Right kidney (tissue), 1 donor: ENCODE results near the gene CAMTA1.
"Not testable (repeated sequence)": the region's sequence is repeated elsewhere in the genome, so short reads cannot be mapped to it uniquely, and the experiment has no call there.

Experiments
- DNase-seq: peaks from one replicate; pipeline ENCODE4 v3.0.0-alpha.2; 2016

Gene CAMTA1

DNA sequence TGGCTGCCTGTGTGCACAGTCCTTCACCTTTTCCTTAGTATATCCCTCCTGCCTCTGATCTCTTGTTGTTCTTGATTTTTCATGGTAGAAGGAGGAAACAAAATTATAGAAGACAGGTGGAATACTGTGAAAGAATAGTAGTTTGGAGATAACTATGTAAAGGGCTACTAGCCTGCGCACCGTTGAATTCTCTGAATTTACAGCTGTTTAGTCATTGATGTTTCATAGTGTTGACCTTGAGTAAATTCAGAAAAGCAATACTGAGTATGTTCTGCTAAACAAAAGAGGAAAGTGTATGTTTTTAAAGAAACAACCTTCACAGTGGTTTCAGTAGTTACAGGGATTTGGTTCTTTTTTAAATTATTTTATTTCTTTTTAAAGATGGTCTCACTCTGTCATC is 18.1 kb downstream of the CAMTA1 start:
- DNase-seq: no peak

- DNase-seq: no peak
Measured at GRCh38 chr1:6805004-6805416, 19.8 kb downstream of the CAMTA1 start.

DNA sequence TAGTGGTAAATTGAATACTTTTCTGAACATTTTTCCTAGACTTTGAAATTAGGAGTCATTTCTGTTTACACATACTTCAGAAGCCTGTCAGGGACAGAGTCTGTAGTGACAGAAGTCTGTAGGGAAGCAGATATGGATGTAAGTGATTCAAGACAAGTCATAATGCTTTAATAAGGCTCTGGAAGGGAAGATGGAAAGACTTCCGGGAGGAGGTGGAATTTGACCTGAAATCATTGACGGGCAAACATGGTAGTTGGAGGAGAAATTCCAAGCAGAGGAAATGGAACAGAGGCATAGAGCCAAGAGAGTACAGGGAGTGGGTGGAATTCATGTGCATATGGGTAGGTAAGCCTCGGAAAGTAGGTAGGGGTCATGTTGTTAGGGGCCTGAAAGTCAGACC is 22.5 kb downstream of the CAMTA1 start:
- DNase-seq: no peak

GRCh38 chr1:6809461-6809860 is 24.2 kb downstream of the CAMTA1 start:
- no peak for DNase-seq

DNA sequence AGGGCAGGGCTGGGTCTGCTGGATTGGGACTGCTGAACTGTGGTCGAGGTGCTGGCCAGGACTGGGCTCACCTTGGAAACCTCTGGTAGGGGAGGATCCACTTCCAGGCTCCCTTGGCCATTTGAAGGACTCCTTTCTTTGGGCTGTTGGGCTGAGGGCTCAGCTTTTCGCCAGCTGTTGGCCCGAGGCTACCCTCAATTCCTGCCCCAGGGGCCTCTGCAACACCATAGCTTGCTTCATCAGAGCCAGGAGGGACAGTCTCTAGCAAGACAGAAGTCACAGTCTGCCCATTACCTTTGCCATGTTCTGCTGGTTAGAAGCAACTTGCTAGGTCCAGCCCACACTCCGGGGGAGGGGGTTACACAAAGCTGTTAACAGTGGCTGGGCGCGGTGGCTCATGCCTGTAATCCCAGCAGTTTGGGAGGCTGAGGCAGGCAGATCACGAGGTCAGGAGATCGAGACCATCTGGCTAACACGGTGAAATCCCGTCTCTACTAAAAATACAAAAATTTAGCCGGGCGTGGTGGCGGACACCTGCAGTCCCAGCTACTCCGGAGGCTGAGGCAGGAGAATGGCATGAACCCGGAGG is 25.0 kb downstream of the CAMTA1 start:
- DNase-seq: not testable (repeated sequence)

DNA sequence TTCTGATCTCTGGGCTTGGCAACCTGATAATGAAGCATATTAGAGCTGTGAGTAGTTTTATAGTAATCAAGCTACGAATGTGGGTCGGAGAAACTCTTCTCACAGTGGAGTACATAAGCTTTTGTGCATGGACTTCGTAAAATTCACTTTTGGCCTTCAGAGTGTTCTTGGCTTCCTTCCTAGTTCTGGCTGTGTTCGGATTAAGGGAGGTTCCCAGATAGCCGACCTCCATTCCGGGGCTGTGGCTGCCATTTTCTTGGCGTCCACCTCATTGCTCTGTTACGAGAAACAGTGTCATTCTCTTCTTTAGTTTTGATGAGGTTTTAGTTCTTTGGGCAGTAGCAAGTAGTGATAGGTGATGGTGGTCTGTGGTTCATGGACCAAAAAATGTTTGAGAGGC is 26.3 kb downstream of the CAMTA1 start:
- DNase-seq: no peak

DNA sequence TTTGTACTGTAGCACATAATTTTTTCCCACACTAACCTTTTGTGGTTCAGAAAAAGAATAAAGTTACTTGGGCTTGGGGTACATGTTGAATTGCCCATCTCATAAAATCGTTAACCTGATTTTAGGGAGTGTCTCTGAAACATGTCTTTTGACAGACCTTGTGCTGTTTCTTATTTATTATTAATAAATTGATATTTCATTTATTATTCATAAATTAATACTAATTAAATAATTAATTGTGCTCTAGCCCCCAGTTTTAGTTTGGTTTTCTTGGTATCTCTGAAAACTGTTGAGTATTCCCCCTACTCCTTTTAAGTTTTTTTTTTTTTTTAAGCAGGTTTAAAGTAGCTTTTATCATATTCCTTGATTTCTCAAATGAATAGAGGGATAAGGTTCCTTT is 27.9 kb downstream of the CAMTA1 start:
- DNase-seq: no peak

GRCh38 chr1:6815726-6816125 is 30.5 kb downstream of the CAMTA1 start:
- no peak for DNase-seq

GRCh38 chr1:6819246-6820040 is 34.2 kb downstream of the CAMTA1 start:
- no peak for DNase-seq

GRCh38 chr1:6820899-6821298 is 35.6 kb downstream of the CAMTA1 start:
- no peak for DNase-seq

DNA sequence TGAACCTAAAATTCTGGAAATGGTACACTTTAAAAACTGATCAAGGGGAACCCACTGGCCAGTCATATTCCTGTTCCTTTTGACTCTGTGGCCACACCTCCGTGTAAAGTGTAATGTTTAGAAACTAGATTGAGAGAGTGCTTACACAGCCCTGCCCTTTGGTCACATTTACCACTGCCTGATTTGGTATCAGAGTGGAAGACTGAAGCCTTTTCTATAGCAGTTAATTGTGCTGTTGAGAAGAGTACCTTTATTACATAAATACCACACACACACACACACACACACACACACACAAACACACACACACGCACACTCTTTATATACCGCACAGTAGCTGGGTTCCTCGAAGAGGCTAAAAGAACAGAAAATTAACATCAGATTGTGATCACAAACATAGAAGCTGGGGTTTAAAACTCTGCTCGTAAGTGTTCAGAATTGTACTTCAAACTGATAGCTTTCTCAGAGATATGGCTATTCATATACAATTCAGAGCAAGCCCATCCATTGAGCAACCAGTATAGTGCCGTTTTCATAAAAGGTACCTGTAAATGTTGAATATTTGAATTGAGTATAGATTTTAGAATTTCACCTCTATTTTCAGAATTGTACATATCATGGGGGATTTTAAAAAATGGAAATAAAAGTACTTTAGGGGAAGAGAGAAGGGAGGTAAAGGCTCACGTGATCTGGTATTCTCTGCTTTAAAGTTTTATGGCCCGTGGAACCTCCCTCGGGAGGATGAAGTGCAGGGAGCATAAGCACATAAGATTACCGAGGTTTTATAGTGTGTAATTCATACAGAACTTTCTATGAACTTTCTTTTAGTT is 37.5 kb downstream of the CAMTA1 start:
- DNase-seq: peak; percentile 25

GRCh38 chr1:6823793-6824192 is 38.5 kb downstream of the CAMTA1 start:
- DNase-seq: no peak

DNA sequence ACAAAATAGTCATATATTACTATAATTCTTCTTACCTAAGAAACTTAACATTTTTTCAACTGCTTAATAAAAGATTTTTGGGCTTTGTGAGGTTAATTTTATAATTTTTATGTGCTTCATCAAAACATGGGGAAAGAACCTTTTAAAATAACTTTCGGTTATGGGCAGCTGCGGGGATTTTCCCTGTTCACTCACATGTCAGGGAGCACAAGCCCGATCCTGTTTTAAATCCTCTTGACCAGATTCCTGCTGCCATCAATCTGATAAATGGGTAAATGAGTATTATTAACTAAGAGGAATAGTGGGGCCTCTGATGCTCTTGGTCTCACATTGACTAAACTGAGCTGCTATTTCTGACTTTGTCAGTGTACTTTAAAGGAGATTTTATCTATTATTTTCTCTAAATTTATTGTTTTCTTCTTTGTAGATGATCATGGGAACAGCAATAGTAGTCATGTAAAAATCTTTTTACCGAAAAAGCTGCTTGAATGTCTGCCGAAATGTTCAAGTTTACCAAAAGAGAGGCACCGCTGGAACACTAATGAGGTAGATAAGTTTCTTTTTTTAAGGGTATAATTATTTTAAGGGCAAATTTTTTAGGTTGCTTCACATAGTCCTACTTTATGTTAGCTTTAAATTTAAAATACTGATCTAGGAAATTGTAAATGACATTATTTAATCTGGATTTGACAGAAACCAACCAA is 39.6 kb downstream of the CAMTA1 start:
- no peak for DNase-seq

DNA sequence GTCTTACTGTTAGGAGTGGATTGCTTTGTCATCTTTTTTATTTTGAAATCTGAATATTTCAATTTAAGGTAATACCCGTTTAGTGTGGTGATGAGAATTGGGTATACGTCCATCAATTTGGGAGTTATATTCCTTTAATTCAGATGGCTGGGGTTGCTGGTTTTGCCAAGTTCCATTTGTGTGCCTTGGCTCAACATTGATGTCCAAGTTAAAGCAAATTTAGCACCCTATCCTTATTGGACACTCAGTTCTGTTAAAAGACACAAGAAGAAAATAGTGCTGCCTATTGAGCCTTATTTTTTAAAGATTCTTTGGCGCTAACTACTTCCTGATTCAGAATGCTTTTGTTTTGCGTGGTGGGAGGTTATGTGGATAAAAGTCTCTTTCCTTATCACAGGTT is 40.6 kb downstream of the CAMTA1 start:
- DNase-seq: no peak

DNA sequence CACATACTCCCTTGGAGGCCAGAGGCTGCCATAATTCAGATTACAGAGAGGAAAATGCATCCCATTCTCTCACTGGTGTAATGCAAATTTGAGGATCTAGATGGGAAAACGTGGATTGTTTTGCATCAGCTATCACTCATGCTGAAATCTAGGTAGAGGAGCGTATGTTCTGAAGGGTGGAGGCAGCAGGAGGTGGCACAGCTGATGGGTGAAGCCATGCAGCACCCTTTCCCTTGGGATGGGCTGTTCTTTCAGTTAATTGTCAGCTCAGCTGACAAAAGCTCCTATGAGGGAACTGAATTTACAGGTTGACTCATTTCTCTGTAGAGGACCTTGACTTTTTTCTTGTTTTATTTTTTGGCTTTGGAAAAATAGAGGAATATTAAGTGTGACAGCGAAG is 41.8 kb downstream of the CAMTA1 start:
- no peak for DNase-seq

DNA sequence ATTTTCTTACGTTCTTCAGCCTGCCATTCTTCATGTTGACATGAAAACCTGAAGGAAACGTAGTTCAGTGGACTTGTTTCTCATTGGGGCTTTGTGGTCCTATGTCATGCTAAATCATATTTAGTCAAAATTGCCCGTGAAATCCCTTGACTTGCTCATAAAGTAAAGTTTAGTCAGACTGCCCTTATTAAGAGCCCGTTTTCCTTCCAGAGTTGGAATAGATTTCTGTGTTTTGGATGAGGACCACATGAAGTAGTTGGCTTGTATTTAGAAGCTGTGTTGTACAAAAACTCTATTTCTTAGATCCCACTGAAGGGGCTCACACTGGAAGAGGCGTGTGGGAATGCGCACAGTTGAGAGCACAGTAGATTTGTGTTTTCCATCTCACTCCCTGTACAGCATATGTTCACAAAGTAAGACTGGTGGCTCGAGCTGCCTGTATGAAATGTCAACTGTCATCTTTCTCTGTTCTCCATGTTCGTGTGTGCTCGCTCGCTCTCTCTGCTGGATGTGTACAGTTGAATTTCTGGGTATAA is 42.4 kb downstream of the CAMTA1 start:
- no peak for DNase-seq

DNA sequence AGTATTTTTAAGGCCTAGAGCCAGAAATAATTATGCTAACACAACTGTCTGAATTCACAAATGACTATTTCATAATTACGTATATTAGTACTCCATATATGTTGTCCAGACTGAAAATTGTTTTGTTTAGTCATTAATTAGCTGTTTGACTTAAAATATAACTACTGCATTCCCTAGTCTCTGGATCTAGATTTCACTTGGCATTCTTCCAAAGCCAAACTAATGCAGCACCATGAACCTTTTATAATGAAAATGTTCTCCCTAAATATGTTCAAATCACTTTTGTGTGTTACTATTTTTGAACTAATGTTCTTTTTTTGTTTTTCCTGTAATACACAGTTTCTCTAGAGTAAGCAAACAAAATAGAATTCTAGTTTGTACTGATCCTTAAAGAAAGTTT is 46.1 kb downstream of the CAMTA1 start:
- DNase-seq: no peak

- DNase-seq: not testable (repeated sequence)
Measured at GRCh38 chr1:6832006-6832405, 46.8 kb downstream of the CAMTA1 start.

- DNase-seq: no peak
Measured at GRCh38 chr1:6832531-6833188, 47.4 kb downstream of the CAMTA1 start.

DNA sequence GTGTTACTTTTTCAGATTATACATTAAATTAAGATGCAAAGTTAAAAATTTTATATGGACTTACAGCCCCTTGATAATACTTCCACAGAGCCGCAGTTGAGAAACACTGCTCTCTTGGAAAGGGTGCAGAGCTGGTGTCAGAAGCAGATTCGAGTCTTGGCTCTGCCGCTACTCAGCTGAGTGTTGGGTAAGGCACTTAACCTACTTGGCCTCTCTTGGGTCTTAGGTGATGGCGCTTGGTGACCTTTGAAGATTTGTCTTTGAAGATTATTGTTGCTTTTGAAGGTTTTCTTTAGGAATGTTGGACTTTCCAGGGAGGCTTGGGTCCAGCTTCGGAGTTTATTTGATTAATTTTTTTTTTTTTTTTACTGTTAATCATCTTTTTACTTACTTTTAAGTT is 48.5 kb downstream of the CAMTA1 start:
- no peak for DNase-seq

DNA sequence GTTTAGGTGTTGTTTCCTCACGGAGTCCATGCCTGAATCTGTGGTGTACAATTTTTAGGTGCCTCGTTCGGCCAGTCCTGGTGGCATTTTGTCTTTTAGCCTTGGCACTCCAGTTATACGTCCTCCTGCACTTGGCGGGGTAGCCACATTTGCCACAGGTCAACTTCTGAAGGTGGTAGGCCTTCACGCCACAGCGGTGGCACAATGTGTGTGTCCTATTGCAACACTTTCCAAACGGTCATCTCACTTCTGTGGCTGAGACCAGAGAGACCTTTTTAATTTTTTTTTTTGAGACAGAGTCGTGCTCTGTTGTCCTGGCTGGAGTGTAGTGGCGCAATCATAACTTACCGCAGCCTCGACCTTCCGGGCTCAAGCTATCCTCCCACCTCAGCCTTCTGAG is 49.1 kb downstream of the CAMTA1 start:
- DNase-seq: no peak

DNA sequence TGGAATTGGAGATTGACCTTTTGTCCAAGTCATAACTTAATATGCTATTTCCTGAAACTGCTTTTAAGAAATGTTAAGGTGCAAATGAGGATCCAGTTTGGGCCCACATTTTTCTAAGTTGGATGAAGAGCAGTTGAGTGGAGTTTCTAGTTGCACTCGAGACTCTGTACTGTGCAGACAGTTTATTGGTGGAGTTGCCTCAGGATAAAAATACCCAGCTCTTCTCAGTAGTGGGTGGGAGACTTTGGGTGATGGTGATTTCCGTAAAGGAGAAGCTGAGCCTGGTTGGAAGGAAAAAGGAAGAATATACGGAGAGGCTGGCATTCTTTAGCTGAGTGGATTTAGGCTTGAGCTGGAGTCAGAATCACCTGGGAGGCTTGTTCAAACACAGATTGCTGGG is 49.9 kb downstream of the CAMTA1 start:
- DNase-seq: no peak
